HCT116 (cell line): ENCODE measurements around the gene SYNGR3. TPM values are rescaled to one million over a fixed set of nuclear protein-coding genes. Genes with fewer than 3 reads are reported as not detected.

Experiments
- ATAC-seq: fragments of 200-7000 bp; cut with Tn5 transposase; 2 replicates; pipeline ENCODE4 v1.9.1; 2020; ENCODE audit warnings: mild to moderate bottlenecking, moderate library complexity
- BruUV-seq: library from RNA; stranded (reverse); fragments of 400-500 nt; replicated peaks from 2 replicates; lab custom pipeline; 2021; lab: Mats Ljungman, UMichigan
- CTCF ChIA-PET: fragments of 300-600 bp; sonication (Branson Sonifier 250); formaldehyde crosslinking; loops from one replicate; lab custom pipeline; 2021; ENCODE audit warnings: antibody characterized with exemption; lab: Charles Lee
- POLR2A ChIA-PET: fragments of 300-600, 350-600 bp; sonication (Branson Sonifier 250); formaldehyde crosslinking; loops from one replicate; lab custom pipeline; 2021; ENCODE audit warnings: antibody characterized with exemption; lab: Charles Lee
- RAD21 ChIA-PET, 2 experiments: fragments of 300-600 bp; sonication (Branson Sonifier 250); formaldehyde crosslinking; loops; one replicate each; lab custom pipeline; 2023; ENCODE audit warnings: low total read pairs in 2 of 2; ENCODE audit not compliant: uncharacterized antibody in 2 of 2, unreplicated experiment in 2 of 2, low non-redundant PET in 1 of 2; lab: Charles Lee
- DNase-seq: peaks from one replicate; pipeline ENCODE4 v3.0.0-alpha.2; 2010; ENCODE audit warnings: low read depth, low spot score
- H2AFZ ChIP-seq: fragments of 200-600 bp; shearing (Covaris generic), sonication (generic); 2 replicates; pipeline ENCODE4 v1.6.1; 2017; ENCODE audit warnings: low read depth, mixed run types, mixed read lengths, antibody characterized with exemption, low read length; ENCODE audit not compliant: poor library complexity, severe bottlenecking
- H3K27ac ChIP-seq: 2 replicates; pipeline ENCODE4 v1.5.1; 2012; ENCODE audit warnings: low read depth, low read length
- H3K27me3 ChIP-seq: fragments of 200-600 bp; sonication (generic); 2 replicates; pipeline ENCODE4 v1.6.1; 2016; ENCODE audit warnings: mixed run types, low read length, mixed read lengths; ENCODE audit not compliant: insufficient read depth
- H3K36me3 ChIP-seq, 2 experiments: fragments of 200-500 bp in 1 of 2; fragments of 200-600 bp in 1 of 2; sonication (Bioruptor generic) in 1 of 2; sonication (generic) in 1 of 2; 2 replicates each; pipeline versions ENCODE4 v1.5.1 to v1.6.1; 2014 to 2016; ENCODE audit warnings: low read length in 2 of 2, inconsistent platforms in 1 of 2, mixed read lengths in 1 of 2, mixed run types in 1 of 2; ENCODE audit not compliant: insufficient read depth in 2 of 2, control insufficient read depth in 1 of 2
- H3K4me1 ChIP-seq, 2 experiments: fragments of 200-600 bp in 1 of 2; sonication (generic) in 1 of 2; 2 replicates each; pipeline versions ENCODE4 v1.5.1 to v1.6.1; 2012 to 2017; ENCODE audit warnings: low read length in 2 of 2, inconsistent platforms in 1 of 2, mild to moderate bottlenecking in 1 of 2, mixed read lengths in 1 of 2, mixed run types in 1 of 2, moderate library complexity in 1 of 2; ENCODE audit not compliant: insufficient read depth in 2 of 2, control insufficient read depth in 1 of 2
- H3K4me2 ChIP-seq: fragments of 200-600 bp; sonication (generic); 2 replicates; pipeline ENCODE4 v1.6.1; 2017; ENCODE audit warnings: mixed run types, low read length, mixed read lengths
- H3K4me3 ChIP-seq, 2 experiments: fragments of 200-600 bp in 1 of 2; sonication (generic) in 1 of 2; replicated peaks in 1 of 2; 2 replicates each; pipeline ENCODE4 v1.5.1; 2011 to 2016; ENCODE audit warnings: low read length in 2 of 2, control low read depth in 1 of 2, low read depth in 1 of 2, mild to moderate bottlenecking in 1 of 2, mixed read lengths in 1 of 2, mixed run types in 1 of 2
- H3K79me2 ChIP-seq: fragments of 200-600 bp; sonication (generic); 2 replicates; pipeline ENCODE4 v1.6.1; 2017; ENCODE audit warnings: mild to moderate bottlenecking, mixed run types, low read length, moderate library complexity, mixed read lengths; ENCODE audit not compliant: insufficient read depth
- H3K9ac ChIP-seq: fragments of 200-600 bp; sonication (generic); 2 replicates; pipeline ENCODE4 v1.6.1; 2016; ENCODE audit warnings: low read length, mixed read lengths
- H3K9me2 ChIP-seq: fragments of 200-600 bp; sonication (generic), shearing (Covaris generic); 2 replicates; pipeline ENCODE4 v1.6.1; 2017; ENCODE audit warnings: mixed run types, mild to moderate bottlenecking, moderate library complexity; ENCODE audit not compliant: insufficient read depth
- H3K9me3 ChIP-seq, 2 experiments: fragments of 200-500 bp in 1 of 2; fragments of 200-600 bp in 1 of 2; sonication (Bioruptor generic) in 1 of 2; sonication (generic) in 1 of 2; 2 replicates each; pipeline ENCODE4 v1.6.1; 2014 to 2017; ENCODE audit warnings: low read length in 2 of 2, mixed read lengths in 2 of 2, inconsistent platforms in 1 of 2, low read depth in 1 of 2, mild to moderate bottlenecking in 1 of 2, mixed run types in 1 of 2, moderate library complexity in 1 of 2; ENCODE audit not compliant: control insufficient read depth in 1 of 2, insufficient read depth in 1 of 2
- H4K20me1 ChIP-seq: fragments of 200-600 bp; sonication (generic), shearing (Covaris generic); 2 replicates; pipeline ENCODE4 v1.6.1; 2017; ENCODE audit warnings: mixed run types, mild to moderate bottlenecking, moderate library complexity; ENCODE audit not compliant: insufficient read depth
- ATF3 ChIP-seq: IDR thresholded peaks from 2 replicates; pipeline ENCODE4 v1.6.1; 2012
- CBX3 ChIP-seq: IDR thresholded peaks from 2 replicates; pipeline ENCODE4 v1.6.1; 2012; ENCODE audit warnings: low read depth
- ELF1 ChIP-seq: IDR thresholded peaks from 2 replicates; pipeline ENCODE4 v1.6.1; 2012; ENCODE audit warnings: low read depth, borderline replicate concordance
- EZH2phosphoT487 ChIP-seq: fragments of 200-600 bp; IDR thresholded peaks from 2 replicates; pipeline ENCODE4 v1.6.1; 2018; ENCODE audit warnings: antibody characterized with exemption, borderline replicate concordance
- MAX ChIP-seq: IDR thresholded peaks from 2 replicates; pipeline ENCODE4 v1.6.1; 2012
- POLR2A ChIP-seq: IDR thresholded peaks from 2 replicates; pipeline ENCODE4 v1.7.0; 2011; ENCODE audit warnings: borderline replicate concordance; ENCODE audit not compliant: insufficient read depth, insufficient read length; ENCODE audit errors: extremely low read depth
- SRF ChIP-seq: IDR thresholded peaks from 2 replicates; pipeline ENCODE4 v1.6.1; 2012; ENCODE audit warnings: low read depth
- YY1 ChIP-seq: IDR thresholded peaks from 2 replicates; pipeline ENCODE4 v1.6.1; 2011; ENCODE audit warnings: low read length, low read depth, moderate library complexity, mild to moderate bottlenecking; ENCODE audit not compliant: insufficient replicate concordance; ENCODE audit errors: extremely low read depth
- intact Hi-C: fragments of 100-400 bp; cut with micrococcal nuclease; formaldehyde crosslinking; loops from 2 replicates; pipeline ENCODE4 v1.10.0; 2022
- total RNA-seq: library from RNA; stranded (reverse); gene quantifications from one replicate; pipeline ENCODE4 v1.2.1, GENCODE V29; 2021; ENCODE audit not compliant: unreplicated experiment

Gene SYNGR3
- total RNA-seq, 1 experiment from 2014 or later, result 11.5 TPM

GRCh38 chr16:2031081-2031577 lies 41.4 kb downstream of the SYNGR3 start:
- intact Hi-C loops, result no loop called here
- H4K20me1 ChIP-seq, result no peaks in the 10 kb centered on the region
- no peak overlapping the region for H3K27ac ChIP-seq
- CTCF ChIA-PET, result no interaction called here
- H3K36me3 ChIP-seq, result no peaks in the 10 kb centered on the region
- RAD21 ChIA-PET, result no interaction called here
- no TSS peak for BruUV-seq
- no peaks in the 10 kb centered on the region for H3K9me2 ChIP-seq
- H3K27me3 ChIP-seq, result no peaks in the 10 kb centered on the region
- no peak overlapping the region for H3K4me3 ChIP-seq
- TF ChIP-seq SRF (no peak), POLR2A (no peak), ELF1 (no peak), EZH2phosphoT487 (no peak)
- TF ChIP-seq, all 23 proteins: peak for 0
- Histone ChIP-seq H3K4me2 (no peak overlapping the region), H3K9me3 (no peaks in the 10 kb centered on the region), H2AFZ (no peak overlapping the region), H3K9ac (no peak overlapping the region), H3K79me2 (peaks cover 14% of the 10 kb centered on the region; the same call in 1 of the 2 replicates), H3K4me1 (peaks cover 8 to 22% of the 10 kb centered on the region in 2 experiments)
- POLR2A ChIA-PET, result interaction anchor here (1.4 kb wide), 1 partner anchor 124 kb away, joined by 3 read pairs; the partner anchor contains the start of gene TRAF7
- no peak for ATAC-seq
- DNase-seq, result no peak

GRCh38 chr16:2032285-2033056 lies 42.7 kb downstream of the SYNGR3 start:
- no peak overlapping the region for H3K4me2 ChIP-seq
- no peaks in the 10 kb centered on the region for H3K9me3 ChIP-seq
- no peaks in the 10 kb centered on the region for H3K27me3 ChIP-seq
- no peak for ATAC-seq
- ChIA-PET RAD21 (no interaction called here), POLR2A (interaction anchor here (1.4 kb wide), 1 partner anchor 123 kb away, joined by 3 read pairs; the partner anchor contains the start of gene TRAF7), CTCF (no interaction called here)
- H3K36me3 ChIP-seq, result no peaks in the 10 kb centered on the region
- TF ChIP-seq SRF, result no peak
- no peak for TF ChIP-seq ELF1
- TF ChIP-seq CBX3, result no peak
- TF ChIP-seq ATF3, result no peak
- no peak for TF ChIP-seq MAX
- TF ChIP-seq YY1, result no peak
- peaks cover 5 to 14% of the 10 kb centered on the region in 2 experiments; a peak in 3 of 4 replicates for H3K4me1 ChIP-seq
- H3K4me3 ChIP-seq, result no peak overlapping the region
- H3K27ac ChIP-seq, result no peak overlapping the region
- no TSS peak for BruUV-seq
- intact Hi-C loops, result no loop called here
- H3K9ac ChIP-seq, result no peak overlapping the region
- H4K20me1 ChIP-seq, result no peaks in the 10 kb centered on the region
- DNase-seq, result no peak
- H3K79me2 ChIP-seq, result peaks cover 11% of the 10 kb centered on the region; the same call in 1 of the 2 replicates
- no peaks in the 10 kb centered on the region for H3K9me2 ChIP-seq
- no peak overlapping the region for H2AFZ ChIP-seq
